HCT116 (cell line): ENCODE results near the gene ZNF784. TPM values are rescaled to one million over a fixed set of nuclear protein-coding genes. Genes with fewer than 3 reads are reported as not detected.

Experiments
- ATAC-seq: fragments of 200-7000 bp; cut with Tn5 transposase; 2 replicates; pipeline ENCODE4 v1.9.1; 2020; ENCODE audit warnings: mild to moderate bottlenecking, moderate library complexity
- BruUV-seq: library from RNA; stranded (reverse); fragments of 400-500 nt; replicated peaks from 2 replicates; lab custom pipeline; 2021; lab: Mats Ljungman, UMichigan
- CTCF ChIA-PET: fragments of 300-600 bp; sonication (Branson Sonifier 250); formaldehyde crosslinking; loops from one replicate; lab custom pipeline; 2021; ENCODE audit warnings: antibody characterized with exemption; lab: Charles Lee
- POLR2A ChIA-PET: fragments of 300-600, 350-600 bp; sonication (Branson Sonifier 250); formaldehyde crosslinking; loops from one replicate; lab custom pipeline; 2021; ENCODE audit warnings: antibody characterized with exemption; lab: Charles Lee
- RAD21 ChIA-PET, 2 experiments: fragments of 300-600 bp; sonication (Branson Sonifier 250); formaldehyde crosslinking; loops; one replicate each; lab custom pipeline; 2023; ENCODE audit warnings: low total read pairs in 2 of 2; ENCODE audit not compliant: uncharacterized antibody in 2 of 2, unreplicated experiment in 2 of 2, low non-redundant PET in 1 of 2; lab: Charles Lee
- DNase-seq: peaks from one replicate; pipeline ENCODE4 v3.0.0-alpha.2; 2010; ENCODE audit warnings: low read depth, low spot score
- H2AFZ ChIP-seq: fragments of 200-600 bp; shearing (Covaris generic), sonication (generic); 2 replicates; pipeline ENCODE4 v1.6.1; 2017; ENCODE audit warnings: low read depth, mixed run types, mixed read lengths, antibody characterized with exemption, low read length; ENCODE audit not compliant: poor library complexity, severe bottlenecking
- H3K27ac ChIP-seq: 2 replicates; pipeline ENCODE4 v1.5.1; 2012; ENCODE audit warnings: low read depth, low read length
- H3K27me3 ChIP-seq: fragments of 200-600 bp; sonication (generic); 2 replicates; pipeline ENCODE4 v1.6.1; 2016; ENCODE audit warnings: mixed run types, low read length, mixed read lengths; ENCODE audit not compliant: insufficient read depth
- H3K36me3 ChIP-seq, 2 experiments: fragments of 200-500 bp in 1 of 2; fragments of 200-600 bp in 1 of 2; sonication (Bioruptor generic) in 1 of 2; sonication (generic) in 1 of 2; 2 replicates each; pipeline versions ENCODE4 v1.5.1 to v1.6.1; 2014 to 2016; ENCODE audit warnings: low read length in 2 of 2, inconsistent platforms in 1 of 2, mixed read lengths in 1 of 2, mixed run types in 1 of 2; ENCODE audit not compliant: insufficient read depth in 2 of 2, control insufficient read depth in 1 of 2
- H3K4me1 ChIP-seq, 2 experiments: fragments of 200-600 bp in 1 of 2; sonication (generic) in 1 of 2; 2 replicates each; pipeline versions ENCODE4 v1.5.1 to v1.6.1; 2012 to 2017; ENCODE audit warnings: low read length in 2 of 2, inconsistent platforms in 1 of 2, mild to moderate bottlenecking in 1 of 2, mixed read lengths in 1 of 2, mixed run types in 1 of 2, moderate library complexity in 1 of 2; ENCODE audit not compliant: insufficient read depth in 2 of 2, control insufficient read depth in 1 of 2
- H3K4me2 ChIP-seq: fragments of 200-600 bp; sonication (generic); 2 replicates; pipeline ENCODE4 v1.6.1; 2017; ENCODE audit warnings: mixed run types, low read length, mixed read lengths
- H3K4me3 ChIP-seq, 2 experiments: fragments of 200-600 bp in 1 of 2; sonication (generic) in 1 of 2; replicated peaks in 1 of 2; 2 replicates each; pipeline ENCODE4 v1.5.1; 2011 to 2016; ENCODE audit warnings: low read length in 2 of 2, control low read depth in 1 of 2, low read depth in 1 of 2, mild to moderate bottlenecking in 1 of 2, mixed read lengths in 1 of 2, mixed run types in 1 of 2
- H3K79me2 ChIP-seq: fragments of 200-600 bp; sonication (generic); 2 replicates; pipeline ENCODE4 v1.6.1; 2017; ENCODE audit warnings: mild to moderate bottlenecking, mixed run types, low read length, moderate library complexity, mixed read lengths; ENCODE audit not compliant: insufficient read depth
- H3K9ac ChIP-seq: fragments of 200-600 bp; sonication (generic); 2 replicates; pipeline ENCODE4 v1.6.1; 2016; ENCODE audit warnings: low read length, mixed read lengths
- H3K9me2 ChIP-seq: fragments of 200-600 bp; sonication (generic), shearing (Covaris generic); 2 replicates; pipeline ENCODE4 v1.6.1; 2017; ENCODE audit warnings: mixed run types, mild to moderate bottlenecking, moderate library complexity; ENCODE audit not compliant: insufficient read depth
- H3K9me3 ChIP-seq, 2 experiments: fragments of 200-500 bp in 1 of 2; fragments of 200-600 bp in 1 of 2; sonication (Bioruptor generic) in 1 of 2; sonication (generic) in 1 of 2; 2 replicates each; pipeline ENCODE4 v1.6.1; 2014 to 2017; ENCODE audit warnings: low read length in 2 of 2, mixed read lengths in 2 of 2, inconsistent platforms in 1 of 2, low read depth in 1 of 2, mild to moderate bottlenecking in 1 of 2, mixed run types in 1 of 2, moderate library complexity in 1 of 2; ENCODE audit not compliant: control insufficient read depth in 1 of 2, insufficient read depth in 1 of 2
- H4K20me1 ChIP-seq: fragments of 200-600 bp; sonication (generic), shearing (Covaris generic); 2 replicates; pipeline ENCODE4 v1.6.1; 2017; ENCODE audit warnings: mixed run types, mild to moderate bottlenecking, moderate library complexity; ENCODE audit not compliant: insufficient read depth
- ATF3 ChIP-seq: IDR thresholded peaks from 2 replicates; pipeline ENCODE4 v1.6.1; 2012
- CEBPB ChIP-seq: IDR thresholded peaks from 2 replicates; pipeline ENCODE4 v1.6.1; 2012; ENCODE audit warnings: low read depth
- CTCF ChIP-seq, 3 experiments: fragments of 200-600 bp in 1 of 3; sonication (generic) in 1 of 3; IDR thresholded peaks in 2 of 3; conservative IDR thresholded peaks in 1 of 3; 2 replicates each; pipeline ENCODE4 v1.5.1; 2012 to 2017; ENCODE audit warnings: low read depth in 2 of 3, low read length in 2 of 3, antibody characterized with exemption in 1 of 3, borderline replicate concordance in 1 of 3, control low read depth in 1 of 3, mild to moderate bottlenecking in 1 of 3, mixed read lengths in 1 of 3, mixed run types in 1 of 3, moderate library complexity in 1 of 3; ENCODE audit not compliant: insufficient read depth in 1 of 3
- EGR1 ChIP-seq: IDR thresholded peaks from 2 replicates; pipeline ENCODE4 v1.6.1; 2012; ENCODE audit warnings: low read depth
- ELF1 ChIP-seq: IDR thresholded peaks from 2 replicates; pipeline ENCODE4 v1.6.1; 2012; ENCODE audit warnings: low read depth, borderline replicate concordance
- EZH2 ChIP-seq: fragments of 200-600 bp; sonication (generic); IDR thresholded peaks from 2 replicates; pipeline ENCODE4 v1.6.1; 2017; ENCODE audit warnings: antibody characterized with exemption, mixed run types
- EZH2phosphoT487 ChIP-seq: fragments of 200-600 bp; IDR thresholded peaks from 2 replicates; pipeline ENCODE4 v1.6.1; 2018; ENCODE audit warnings: antibody characterized with exemption, borderline replicate concordance
- FOSL1 ChIP-seq: IDR thresholded peaks from 2 replicates; pipeline ENCODE4 v1.6.1; 2012; ENCODE audit warnings: low read depth
- JUND ChIP-seq: IDR thresholded peaks from 2 replicates; pipeline ENCODE4 v1.6.1; 2012
- POLR2A ChIP-seq: IDR thresholded peaks from 2 replicates; pipeline ENCODE4 v1.7.0; 2011; ENCODE audit warnings: borderline replicate concordance; ENCODE audit not compliant: insufficient read depth, insufficient read length; ENCODE audit errors: extremely low read depth
- POLR2AphosphoS5 ChIP-seq: IDR thresholded peaks from 2 replicates; pipeline ENCODE4 v1.6.1; 2011; ENCODE audit warnings: mild to moderate bottlenecking, low read depth, low read length, moderate library complexity
- RAD21 ChIP-seq: IDR thresholded peaks from 2 replicates; pipeline ENCODE4 v1.6.1; 2012; ENCODE audit warnings: low read depth, mild to moderate bottlenecking
- SIN3A ChIP-seq: IDR thresholded peaks from 2 replicates; pipeline ENCODE4 v1.6.1; 2012; ENCODE audit warnings: low read depth
- SP1 ChIP-seq: IDR thresholded peaks from 2 replicates; pipeline ENCODE4 v1.6.1; 2012; ENCODE audit warnings: low read depth
- TCF7L2 ChIP-seq: IDR thresholded peaks from 2 replicates; pipeline ENCODE4 v1.7.0; 2011; ENCODE audit warnings: borderline replicate concordance, inconsistent platforms; ENCODE audit not compliant: insufficient read depth, insufficient read length; ENCODE audit errors: extremely low read depth
- ZBTB33 ChIP-seq: IDR thresholded peaks from 2 replicates; pipeline ENCODE4 v1.6.1; 2011; ENCODE audit warnings: mild to moderate bottlenecking, low read length, moderate library complexity; ENCODE audit not compliant: insufficient replicate concordance; ENCODE audit errors: extremely low read depth
- ZFX ChIP-seq: fragments of 450-650 bp; IDR thresholded peaks from 2 replicates; pipeline ENCODE4 v1.6.1; 2017
- intact Hi-C: fragments of 100-400 bp; cut with micrococcal nuclease; formaldehyde crosslinking; loops from 2 replicates; pipeline ENCODE4 v1.10.0; 2022
- total RNA-seq: library from RNA; stranded (reverse); gene quantifications from one replicate; pipeline ENCODE4 v1.2.1, GENCODE V29; 2021; ENCODE audit not compliant: unreplicated experiment

ZNF784 gene
- total RNA-seq, 1 experiment from 2014 or later, result 5.3 TPM

- ChIA-PET RAD21 (no interaction called here), POLR2A (no interaction called here), CTCF (no interaction called here)
- H3K4me1 ChIP-seq, result peaks cover 5 to 32% of the 10 kb centered on the region in 2 experiments; a peak in 3 of 4 replicates
- peaks cover 99% of the 10 kb centered on the region for H3K79me2 ChIP-seq
- H3K27ac ChIP-seq, result no peak overlapping the region; the same call in 1 of the 2 replicates
- no peaks in the 10 kb centered on the region for H3K9me3 ChIP-seq
- peaks cover 45 to 70% of the 10 kb centered on the region in 2 experiments for H3K36me3 ChIP-seq
- H3K9me2 ChIP-seq, result no peaks in the 10 kb centered on the region
- BruUV-seq, result no TSS peak
- intact Hi-C loops, result no loop called here
- no peak overlapping the region for H3K4me3 ChIP-seq
- DNase-seq (no peak), ATAC-seq (no peak)
- H2AFZ ChIP-seq, result no peak overlapping the region
- H3K4me2 ChIP-seq, result peak overlapping the region; percentile 23
- TF ChIP-seq RAD21 (no peak), POLR2A (no peak), TCF7L2 (no peak), SIN3A (no peak), POLR2AphosphoS5 (no peak), FOSL1 (no peak), SP1 (no peak), CEBPB (no peak), ZBTB33 (no peak), ZFX (no peak), EZH2phosphoT487 (no peak), ATF3 (no peak), EZH2 (no peak), ELF1 (no peak), JUND (no peak), EGR1 (no peak), CTCF (IDR thresholded peaks at IDR 0.05 in 2 of 3, conservative IDR thresholded peaks at IDR 0.05 in 1 of 3; ENCODE audit: borderline replicate concordance in 1 of 3, insufficient read depth in 1 of 3, low read depth in 2 of 3, low read length in 2 of 3) (no peak)
- TF ChIP-seq, all 23 proteins: peak for 0
- Histone ChIP-seq H4K20me1 (peaks cover 6% of the 10 kb centered on the region; the same call in 1 of the 2 replicates), H3K9ac (no peak overlapping the region; the same call in 1 of the 2 replicates), H3K27me3 (no peaks in the 10 kb centered on the region)
Measured at GRCh38 chr19:55667511-55667910, 43.1 kb upstream of the ZNF784 start.
